B cell (primary cell): Measurements from ENCODE around the gene ITGB6. TPM values are rescaled to one million over a fixed set of nuclear protein-coding genes. Genes with fewer than 3 reads are reported as not detected.

Experiments used
- ATAC-seq: fragments of 200-7000 bp; cut with Tn5 transposase; one replicate; pipeline ENCODE4 v1.10.0; 2021; ENCODE audit warnings: low read depth, mild to moderate bottlenecking, moderate number of reproducible peaks, moderate library complexity
- CTCF ChIA-PET: fragments of 350-600 bp; sonication (Branson Sonifier 250); formaldehyde crosslinking; loops from one replicate; lab custom pipeline; 2021; ENCODE audit warnings: antibody characterized with exemption, inconsistent platforms; lab: Charles Lee
- POLR2A ChIA-PET: fragments of 350-600 bp; sonication (Branson Sonifier 250); formaldehyde crosslinking; loops from one replicate; lab custom pipeline; 2021; ENCODE audit warnings: antibody characterized with exemption; lab: Charles Lee
- DNase-seq: peaks from one replicate; pipeline ENCODE4 v3.0.0; 2013
- H2AFZ ChIP-seq: 2 replicates; pipeline ENCODE4 v1.6.1; 2012; ENCODE audit warnings: mild to moderate bottlenecking, low read depth, low read length; ENCODE audit not compliant: insufficient read depth, poor library complexity, severe bottlenecking
- H3K27ac ChIP-seq, 2 donors: 1 replicate in 1 of 2; 2 replicates in 1 of 2; pipeline ENCODE4 v1.5.1; 2012 to 2013; ENCODE audit warnings: low read length in 2 of 2, mild to moderate bottlenecking in 2 of 2, moderate library complexity in 1 of 2
- H3K27me3 ChIP-seq, 4 experiments: fragments of 200-600 bp in 1 of 4; sonication (generic) in 1 of 4; replicated peaks in 1 of 4; 1 replicate in 2 of 4; 2 replicates in 2 of 4; pipeline versions ENCODE4 v1.6.1 to v1.7.0; 2013 to 2016; ENCODE audit warnings: low read length in 3 of 4, mild to moderate bottlenecking in 2 of 4, mixed read lengths in 1 of 4, moderate library complexity in 1 of 4; ENCODE audit not compliant: insufficient read depth in 4 of 4, control insufficient read depth in 3 of 4; ENCODE audit errors: control extremely low read depth in 1 of 4
- H3K36me3 ChIP-seq, 2 experiments: replicated peaks in 1 of 2; 1 replicate in 1 of 2; 2 replicates in 1 of 2; pipeline versions ENCODE4 v1.6.1 to v1.7.1; 2013; ENCODE audit warnings: low read length in 1 of 2; ENCODE audit not compliant: insufficient read depth in 2 of 2, control insufficient read depth in 1 of 2; ENCODE audit errors: control extremely low read depth in 1 of 2, extremely low read depth in 1 of 2
- H3K4me1 ChIP-seq, 2 donors: fragments of 200-600 bp in 1 of 2; sonication (generic) in 1 of 2; 1 replicate in 1 of 2; 2 replicates in 1 of 2; pipeline versions ENCODE4 v1.5.1 to v1.6.1; 2013 to 2017; ENCODE audit warnings: low read length in 2 of 2; ENCODE audit not compliant: control insufficient read depth in 2 of 2, insufficient read depth in 2 of 2
- H3K4me2 ChIP-seq: replicated peaks from 2 replicates; pipeline ENCODE3; 2012; ENCODE audit warnings: mild to moderate bottlenecking, low read depth, low read length; ENCODE audit not compliant: poor library complexity, severe bottlenecking
- H3K4me3 ChIP-seq, 5 experiments: fragments of 200-600 bp in 1 of 5; sonication (generic) in 1 of 5; 1 replicate in 3 of 5; 2 replicates in 2 of 5; pipeline versions ENCODE4 v1.5.1 to v1.7.0; 2011 to 2016; ENCODE audit warnings: low read length in 4 of 5, mild to moderate bottlenecking in 4 of 5, low read depth in 2 of 5, control low read depth in 1 of 5, moderate library complexity in 1 of 5; ENCODE audit not compliant: insufficient read depth in 1 of 5; ENCODE audit errors: control extremely low read depth in 1 of 5, extremely low read depth in 1 of 5
- H3K79me2 ChIP-seq: fragments of 200-600 bp; sonication (generic); one replicate; pipeline ENCODE4 v1.6.0; 2016; ENCODE audit warnings: low read length; ENCODE audit not compliant: control insufficient read depth, insufficient read depth
- H3K9ac ChIP-seq: fragments of 200-600 bp; sonication (generic); 2 replicates; pipeline ENCODE4 v1.6.1; 2017; ENCODE audit warnings: mild to moderate bottlenecking, low read length, moderate library complexity
- H3K9me3 ChIP-seq, 3 donors: one replicate each; pipeline versions ENCODE4 v1.6.1 to v1.7.1; 2013; ENCODE audit warnings: low read length in 2 of 3; ENCODE audit not compliant: control insufficient read depth in 2 of 3, insufficient read depth in 1 of 3; ENCODE audit errors: control extremely low read depth in 1 of 3
- H4K20me1 ChIP-seq: 2 replicates; pipeline ENCODE4 v1.6.0; 2012; ENCODE audit warnings: mild to moderate bottlenecking, low read length; ENCODE audit not compliant: insufficient read depth, control insufficient read depth, poor library complexity, severe bottlenecking
- H3K27ac Mint-ChIP-seq: one replicate; pipeline ENCODE4 v1.8.0; 2021; ENCODE audit warnings: mixed read lengths
- H3K27me3 Mint-ChIP-seq: one replicate; pipeline ENCODE4 v1.8.0; 2021; ENCODE audit warnings: mixed read lengths
- H3K4me1 Mint-ChIP-seq: one replicate; pipeline ENCODE4 v1.8.0; 2021; ENCODE audit warnings: mixed read lengths
- H3K4me3 Mint-ChIP-seq: one replicate; pipeline ENCODE4 v1.8.0; 2021; ENCODE audit warnings: mixed read lengths
- H3K9me3 Mint-ChIP-seq: one replicate; pipeline ENCODE4 v1.8.0; 2022; ENCODE audit warnings: mixed read lengths; ENCODE audit not compliant: insufficient read depth
- CTCF ChIP-seq: fragments of 200-600 bp; IDR thresholded peaks from one replicate; pipeline ENCODE4 v1.8.0; 2022; ENCODE audit warnings: antibody characterized with exemption, mild to moderate bottlenecking
- EZH2 ChIP-seq: IDR thresholded peaks from 2 replicates; pipeline ENCODE4 v1.6.1; 2012; ENCODE audit warnings: borderline replicate concordance, low read depth, mild to moderate bottlenecking, moderate library complexity, low read length; ENCODE audit not compliant: insufficient read depth, poor library complexity, severe bottlenecking
- WGBS: methylation state at CpG from one replicate; pipeline ENCODE4 v1.1.5; 2013; ENCODE audit warnings: missing lambda C conversion rate; ENCODE audit not compliant: insufficient coverage; 5-methylcytosine and 5-hydroxymethylcytosine counted together
- intact Hi-C: fragments of 100-400 bp; cut with micrococcal nuclease; formaldehyde crosslinking; loops from one replicate; pipeline ENCODE4 v1.10.0; 2022
- polyA plus RNA-seq: library from polyadenylated mRNA; depleted of rRNA; stranded (reverse); fragments of >200 nt; gene quantifications from 2 replicates; pipeline ENCODE4 v1.2.3, GENCODE V29; 2012
- total RNA-seq, 2 donors: library from RNA; stranded (reverse); fragments of 120-200 nt in 1 of 2; gene quantifications; 1 replicate in 1 of 2; 2 replicates in 1 of 2; pipeline versions ENCODE4 v1.2.3 to v1.2.4, GENCODE V29; 2013 to 2022

Gene ITGB6
- total and polyA plus RNA-seq, 2 donors (not counting 1 experiment from before 2014, with no cell fraction given): not detected

- no peak for ATAC-seq
- Mint-ChIP-seq H3K4me1 (no peaks in the 10 kb centered on the region), H3K27ac (no peak overlapping the region), H3K27me3 (peaks cover 12% of the 10 kb centered on the region), H3K4me3 (no peak overlapping the region), H3K9me3 (peaks cover 3% of the 10 kb centered on the region)
- ChIA-PET POLR2A (no interaction called here), CTCF (no interaction called here)
- no peaks in the 10 kb centered on the region for H3K4me1 ChIP-seq
- H3K9ac ChIP-seq: no peak overlapping the region
- H3K4me3 ChIP-seq: no peak overlapping the region
- peaks cover 10 to 29% (median 25%) of the 10 kb centered on the region in 3 donors for H3K9me3 ChIP-seq
- intact Hi-C loops: no loop called here
- H4K20me1 ChIP-seq: no peaks in the 10 kb centered on the region
- WGBS: 83% methylated on average over 4 of the region's 4 CpGs
- H3K27me3 ChIP-seq: peaks cover 0 to 6% (median 0%) of the 10 kb centered on the region in 4 experiments
- H3K36me3 ChIP-seq: no peaks in the 10 kb centered on the region
- H3K27ac ChIP-seq: no peak overlapping the region
- no peak overlapping the region for H3K4me2 ChIP-seq
- no peaks in the 10 kb centered on the region for H3K79me2 ChIP-seq
- DNase-seq: no peak
- TF ChIP-seq CTCF (no peak), EZH2 (no peak)
- no peak overlapping the region for H2AFZ ChIP-seq
Measured at GRCh38 chr2:160092445-160092844, 107.6 kb downstream of the ITGB6 start.

GRCh38 chr2:160091381-160091780 is 108.7 kb downstream of the ITGB6 start:
- no peak for ATAC-seq
- no peaks in the 10 kb centered on the region for H3K79me2 ChIP-seq
- peaks cover 14 to 37% (median 29%) of the 10 kb centered on the region in 3 donors for H3K9me3 ChIP-seq
- TF ChIP-seq EZH2: no peak
- TF ChIP-seq CTCF: no peak
- Mint-ChIP-seq H3K4me3 (no peak overlapping the region), H3K9me3 (peaks cover 11% of the 10 kb centered on the region), H3K4me1 (no peaks in the 10 kb centered on the region), H3K27ac (no peak overlapping the region), H3K27me3 (peaks cover 12% of the 10 kb centered on the region)
- ChIA-PET CTCF (no interaction called here), POLR2A (no interaction called here)
- H3K9ac ChIP-seq: no peak overlapping the region
- no peaks in the 10 kb centered on the region for H3K36me3 ChIP-seq
- H3K4me1 ChIP-seq: no peaks in the 10 kb centered on the region
- no peak overlapping the region for H3K4me2 ChIP-seq
- H3K4me3 ChIP-seq: no peak overlapping the region
- H2AFZ ChIP-seq: no peak overlapping the region
- H3K27me3 ChIP-seq: peaks cover 0 to 6% (median 0%) of the 10 kb centered on the region in 4 experiments
- no peak overlapping the region for H3K27ac ChIP-seq
- intact Hi-C loops: no loop called here
- H4K20me1 ChIP-seq: no peaks in the 10 kb centered on the region
- DNase-seq: no peak
